ENCODE data around the gene PCDHB11. TPM values are rescaled to one million over a fixed set of nuclear protein-coding genes. Genes with fewer than 3 reads are reported as not detected.
"Not testable (repeated sequence)": the region's sequence is repeated elsewhere in the genome, so short reads cannot be mapped to it uniquely, and the experiment has no call there.

PCDHB11 gene
- not detected for total RNA-seq

DNA sequence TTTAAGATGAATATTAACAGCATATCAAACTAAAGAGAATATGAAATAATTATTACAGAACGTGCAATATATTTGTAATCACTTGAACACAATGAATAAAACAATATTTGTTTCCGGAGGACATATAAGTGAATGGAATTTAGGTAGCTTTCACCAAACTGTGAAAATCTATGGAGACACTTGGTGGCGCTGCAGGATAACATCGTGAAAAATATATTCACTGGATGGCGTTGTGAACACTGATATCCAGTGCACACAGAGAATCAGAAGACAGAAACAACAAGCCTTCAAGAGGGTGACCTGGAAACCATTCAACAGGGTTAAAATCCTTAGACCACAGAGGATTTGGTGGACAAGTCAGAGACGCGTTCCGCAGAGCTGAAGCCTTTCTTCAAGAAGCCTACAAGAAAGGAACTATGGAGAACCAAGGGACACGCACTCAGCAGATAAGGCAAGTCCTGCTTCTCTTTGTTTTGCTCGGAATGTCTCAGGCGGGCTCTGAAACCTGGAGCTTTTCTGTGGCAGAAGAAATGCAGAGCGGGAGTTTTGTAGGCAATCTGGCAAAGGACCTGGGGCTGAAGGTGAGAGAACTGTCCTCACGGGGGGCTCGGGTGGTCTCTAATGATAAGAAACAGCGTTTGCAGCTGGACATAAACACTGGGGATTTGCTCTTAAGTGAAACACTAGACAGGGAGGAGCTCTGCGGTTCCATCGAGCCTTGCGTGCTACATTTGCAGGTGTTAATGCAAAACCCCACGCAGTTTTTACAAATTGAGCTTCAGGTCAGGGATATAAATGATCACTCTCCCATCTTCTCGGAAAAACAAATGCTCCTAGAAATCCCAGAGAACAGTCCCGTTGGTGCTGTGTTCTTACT, at the start of gene PCDHB11:
Gene PCDHB11 (plus strand): TSS at position 269 of the 877 bp plus-strand sequence. CDS start 148 bp downstream, at position 417.
- no peaks in the 10 kb centered on the region for H3K4me1 ChIP-seq (ENCODE audit: insufficient read depth, low read length)

DNA sequence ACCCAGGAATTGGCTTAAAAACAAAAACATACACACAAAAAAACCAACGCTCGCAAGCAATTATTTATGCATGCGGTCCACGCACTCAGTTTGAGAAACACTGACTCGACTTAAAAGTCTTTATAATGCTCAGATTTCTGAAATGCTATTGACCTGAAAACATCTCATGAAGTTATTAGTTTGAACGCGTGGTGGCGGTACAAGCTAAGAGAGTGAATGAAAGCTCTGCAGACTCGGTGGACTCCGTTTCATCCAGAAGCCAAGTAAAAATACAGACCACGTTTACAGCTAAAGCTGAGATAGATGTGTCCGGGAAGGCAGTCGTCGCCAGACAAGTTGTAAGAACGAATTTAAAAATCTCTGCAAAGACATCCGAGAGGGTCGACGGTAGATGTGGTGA, 49.6 kb upstream of the PCDHB11 start, which contains the start of gene PCDHB6:
Gene PCDHB6 (plus strand): TSS at position 246 of the 400 bp plus-strand sequence. CDS start 201 bp downstream, outside the sequence.
- H3K4me3 ChIP-seq (ENCODE audit: low read length) = no peak within 1 kb of the TSS
- no peaks in the 10 kb centered on the region for H3K9me3 ChIP-seq (ENCODE audit: low read depth, low read length)
- peaks cover 12% of the 10 kb centered on the region for H3K27me3 ChIP-seq (ENCODE audit: insufficient read depth, low read length)
- no peaks in the 10 kb centered on the region for H3K4me1 ChIP-seq (ENCODE audit: insufficient read depth, low read length)

More for the DNA sequence above, at the start of gene PCDHB11:
- Histone ChIP-seq H3K4me3 (ENCODE audit: low read length) (no peak within 1 kb of the TSS), H3K27me3 (ENCODE audit: insufficient read depth, low read length) (peaks cover 27% of the 10 kb centered on the region), H3K9me3 (ENCODE audit: low read depth, low read length) (peaks cover 24% of the 10 kb centered on the region)

DNA sequence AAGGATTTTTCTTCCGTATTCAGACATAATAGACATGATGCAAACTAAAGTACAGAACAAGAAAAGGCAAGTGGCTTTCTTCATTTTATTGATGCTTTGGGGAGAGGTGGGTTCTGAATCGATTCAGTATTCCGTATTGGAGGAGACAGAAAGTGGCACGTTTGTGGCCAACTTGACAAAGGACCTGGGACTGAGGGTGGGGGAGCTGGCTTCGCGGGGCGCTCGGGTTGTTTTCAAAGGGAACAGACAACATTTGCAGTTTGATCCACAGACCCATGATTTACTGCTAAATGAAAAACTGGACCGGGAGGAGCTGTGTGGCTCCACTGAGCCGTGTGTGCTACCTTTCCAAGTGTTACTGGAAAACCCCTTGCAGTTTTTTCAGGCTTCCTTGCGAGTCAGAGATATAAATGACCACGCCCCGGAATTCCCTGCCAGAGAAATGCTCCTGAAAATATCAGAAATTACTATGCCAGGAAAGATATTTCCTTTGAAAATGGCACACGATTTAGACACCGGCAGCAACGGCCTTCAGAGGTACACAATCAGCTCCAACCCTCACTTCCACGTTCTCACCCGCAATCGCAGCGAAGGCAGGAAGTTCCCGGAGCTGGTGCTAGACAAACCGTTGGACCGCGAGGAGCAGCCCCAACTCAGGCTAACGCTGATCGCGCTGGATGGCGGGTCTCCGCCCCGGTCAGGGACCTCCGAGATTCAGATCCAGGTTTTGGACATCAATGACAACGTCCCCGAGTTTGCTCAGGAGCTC, 49.0 kb upstream of the PCDHB11 start:
- Histone ChIP-seq H3K9me3 (ENCODE audit: low read depth, low read length) (no peaks in the 10 kb centered on the region), H3K4me3 (ENCODE audit: low read length) (no peak overlapping the region), H3K4me1 (ENCODE audit: insufficient read depth, low read length) (no peaks in the 10 kb centered on the region), H3K27me3 (ENCODE audit: insufficient read depth, low read length) (peaks cover 12% of the 10 kb centered on the region)

DNA sequence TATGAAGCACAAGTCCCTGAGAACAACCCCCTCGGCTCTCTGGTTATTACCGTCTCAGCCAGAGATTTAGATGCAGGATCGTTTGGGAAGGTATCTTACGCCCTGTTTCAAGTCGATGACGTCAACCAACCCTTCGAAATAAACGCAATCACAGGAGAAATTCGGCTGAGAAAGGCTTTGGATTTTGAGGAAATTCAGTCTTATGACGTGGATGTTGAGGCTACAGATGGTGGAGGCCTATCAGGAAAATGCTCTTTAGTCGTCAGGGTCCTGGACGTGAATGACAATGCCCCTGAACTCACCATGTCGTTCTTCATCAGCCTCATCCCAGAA, 48.5 kb upstream of the PCDHB11 start:
- Histone ChIP-seq H3K4me1 (ENCODE audit: insufficient read depth, low read length) (no peaks in the 10 kb centered on the region), H3K9me3 (ENCODE audit: low read depth, low read length) (no peaks in the 10 kb centered on the region), H3K27me3 (ENCODE audit: insufficient read depth, low read length) (peaks cover 12% of the 10 kb centered on the region), H3K4me3 (ENCODE audit: low read length) (no peak overlapping the region)

DNA sequence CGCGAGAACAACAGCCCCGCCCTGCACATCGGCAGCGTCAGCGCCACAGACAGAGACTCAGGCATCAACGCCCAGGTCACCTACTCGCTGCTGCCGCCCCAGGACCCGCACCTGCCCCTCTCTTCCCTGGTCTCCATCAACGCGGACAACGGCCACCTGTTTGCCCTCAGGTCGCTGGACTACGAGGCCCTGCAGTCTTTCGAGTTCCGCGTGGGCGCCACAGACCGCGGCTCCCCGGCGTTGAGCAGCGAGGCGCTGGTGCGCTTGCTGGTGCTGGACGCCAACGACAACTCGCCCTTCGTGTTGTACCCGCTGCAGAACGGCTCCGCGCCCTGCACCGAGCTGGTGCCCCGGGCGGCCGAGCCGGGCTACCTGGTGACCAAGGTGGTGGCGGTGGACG, 47.8 kb upstream of the PCDHB11 start:
- H3K27me3 ChIP-seq (ENCODE audit: insufficient read depth, low read length) = peaks cover 17% of the 10 kb centered on the region
- H3K4me3 ChIP-seq (ENCODE audit: low read length); H3K9me3 ChIP-seq (ENCODE audit: low read depth, low read length); H3K4me1 ChIP-seq (ENCODE audit: insufficient read depth, low read length): not testable (repeated sequence)

DNA sequence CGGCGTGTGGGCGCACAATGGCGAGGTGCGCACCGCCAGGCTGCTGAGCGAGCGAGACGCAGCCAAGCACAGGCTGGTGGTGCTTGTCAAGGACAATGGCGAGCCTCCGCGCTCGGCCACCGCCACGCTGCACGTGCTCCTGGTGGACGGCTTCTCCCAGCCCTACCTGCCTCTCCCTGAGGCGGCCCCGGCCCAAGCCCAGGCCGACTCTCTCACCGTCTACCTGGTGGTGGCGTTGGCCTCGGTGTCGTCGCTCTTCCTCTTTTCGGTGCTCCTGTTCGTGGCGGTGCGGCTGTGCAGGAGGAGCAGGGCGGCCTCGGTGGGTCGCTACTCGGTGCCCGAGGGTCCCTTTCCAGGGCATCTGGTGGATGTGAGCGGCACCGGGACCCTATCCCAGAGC, 47.3 kb upstream of the PCDHB11 start:
- H3K4me1 ChIP-seq (ENCODE audit: insufficient read depth, low read length); H3K9me3 ChIP-seq (ENCODE audit: low read depth, low read length); H3K4me3 ChIP-seq (ENCODE audit: low read length): not testable (repeated sequence)
- peaks cover 20% of the 10 kb centered on the region for H3K27me3 ChIP-seq (ENCODE audit: insufficient read depth, low read length)

DNA sequence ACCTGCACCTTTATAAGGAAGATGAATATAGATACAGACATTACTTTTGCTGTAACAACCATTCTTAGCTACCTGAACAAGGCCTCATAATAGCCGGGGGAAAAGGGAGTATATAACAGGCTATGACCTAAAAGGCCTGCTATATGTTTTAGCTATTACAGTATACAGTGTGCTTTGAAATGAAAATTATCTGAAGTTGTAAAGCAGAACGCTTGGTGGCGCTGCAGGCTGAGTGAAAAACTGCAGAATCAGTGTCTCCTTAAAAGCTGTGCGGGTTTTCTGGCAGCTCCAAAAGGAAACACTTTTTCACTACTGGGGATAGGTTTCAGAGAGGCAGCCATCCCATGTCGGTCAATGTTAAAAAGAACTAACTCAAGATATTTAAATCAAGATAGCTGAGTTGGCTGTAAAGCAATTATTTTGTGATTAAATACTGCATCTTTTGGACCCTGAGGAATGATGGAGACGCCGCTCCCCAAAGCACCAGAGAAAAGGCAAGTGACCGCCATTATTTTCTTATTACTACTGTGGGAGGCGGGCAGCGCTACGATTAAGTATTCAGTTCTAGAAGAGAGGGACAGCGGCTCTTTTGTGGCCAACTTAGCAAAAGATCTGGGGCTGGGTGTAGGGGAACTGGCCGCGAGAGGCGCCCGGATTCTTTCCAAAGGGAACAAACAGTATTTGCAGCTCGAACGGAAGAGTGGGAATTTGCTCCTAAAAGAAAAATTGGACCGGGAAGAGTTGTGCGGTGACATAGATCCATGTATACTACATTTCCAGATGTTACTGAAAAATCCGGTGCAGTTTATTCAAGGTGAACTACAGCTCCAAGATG, 43.7 kb upstream of the PCDHB11 start:
- H3K4me1 ChIP-seq (ENCODE audit: insufficient read depth, low read length) = no peaks in the 10 kb centered on the region
- H3K27me3 ChIP-seq (ENCODE audit: insufficient read depth, low read length) = peaks cover 19% of the 10 kb centered on the region
- no peak overlapping the region for H3K4me3 ChIP-seq (ENCODE audit: low read length)
- no peaks in the 10 kb centered on the region for H3K9me3 ChIP-seq (ENCODE audit: low read depth, low read length)

DNA sequence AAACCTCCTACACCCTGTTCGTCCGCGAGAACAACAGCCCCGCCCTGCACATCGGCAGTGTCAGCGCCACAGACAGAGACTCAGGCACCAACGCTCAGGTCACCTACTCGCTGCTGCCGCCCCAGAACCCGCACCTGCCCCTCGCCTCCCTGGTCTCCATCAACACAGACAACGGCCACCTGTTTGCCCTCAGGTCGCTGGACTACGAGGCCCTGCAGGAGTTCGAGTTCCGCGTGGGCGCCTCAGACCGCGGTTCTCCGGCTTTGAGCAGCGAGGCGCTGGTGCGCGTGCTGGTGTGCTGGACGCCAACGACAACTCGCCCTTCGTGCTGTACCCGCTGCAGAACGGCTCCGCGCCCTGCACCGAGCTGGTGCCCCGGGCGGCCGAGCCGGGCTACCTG, 42.1 kb upstream of the PCDHB11 start:
- not testable (repeated sequence) for H3K9me3 ChIP-seq (ENCODE audit: low read depth, low read length); H3K4me1 ChIP-seq (ENCODE audit: insufficient read depth, low read length); H3K4me3 ChIP-seq (ENCODE audit: low read length)
- H3K27me3 ChIP-seq (ENCODE audit: insufficient read depth, low read length) = peaks cover 18% of the 10 kb centered on the region

DNA sequence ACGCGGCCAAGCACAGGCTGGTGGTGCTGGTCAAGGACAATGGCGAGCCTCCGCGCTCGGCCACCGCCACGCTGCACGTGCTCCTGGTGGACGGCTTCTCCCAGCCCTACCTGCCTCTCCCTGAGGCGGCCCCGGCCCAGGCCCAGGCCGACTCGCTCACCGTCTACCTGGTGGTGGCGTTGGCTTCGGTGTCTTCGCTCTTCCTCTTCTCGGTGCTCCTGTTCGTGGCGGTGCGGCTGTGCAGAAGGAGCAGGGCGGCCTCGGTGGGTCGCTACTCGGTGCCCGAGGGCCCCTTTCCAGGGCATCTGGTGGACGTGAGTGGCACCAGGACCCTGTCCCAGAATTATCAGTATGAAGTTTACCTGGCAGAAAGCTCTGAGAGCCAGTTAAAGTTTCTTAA, 41.5 kb upstream of the PCDHB11 start:
- H3K4me3 ChIP-seq (ENCODE audit: low read length); H3K4me1 ChIP-seq (ENCODE audit: insufficient read depth, low read length); H3K9me3 ChIP-seq (ENCODE audit: low read depth, low read length): not testable (repeated sequence)
- H3K27me3 ChIP-seq (ENCODE audit: insufficient read depth, low read length) = peaks cover 16% of the 10 kb centered on the region

DNA sequence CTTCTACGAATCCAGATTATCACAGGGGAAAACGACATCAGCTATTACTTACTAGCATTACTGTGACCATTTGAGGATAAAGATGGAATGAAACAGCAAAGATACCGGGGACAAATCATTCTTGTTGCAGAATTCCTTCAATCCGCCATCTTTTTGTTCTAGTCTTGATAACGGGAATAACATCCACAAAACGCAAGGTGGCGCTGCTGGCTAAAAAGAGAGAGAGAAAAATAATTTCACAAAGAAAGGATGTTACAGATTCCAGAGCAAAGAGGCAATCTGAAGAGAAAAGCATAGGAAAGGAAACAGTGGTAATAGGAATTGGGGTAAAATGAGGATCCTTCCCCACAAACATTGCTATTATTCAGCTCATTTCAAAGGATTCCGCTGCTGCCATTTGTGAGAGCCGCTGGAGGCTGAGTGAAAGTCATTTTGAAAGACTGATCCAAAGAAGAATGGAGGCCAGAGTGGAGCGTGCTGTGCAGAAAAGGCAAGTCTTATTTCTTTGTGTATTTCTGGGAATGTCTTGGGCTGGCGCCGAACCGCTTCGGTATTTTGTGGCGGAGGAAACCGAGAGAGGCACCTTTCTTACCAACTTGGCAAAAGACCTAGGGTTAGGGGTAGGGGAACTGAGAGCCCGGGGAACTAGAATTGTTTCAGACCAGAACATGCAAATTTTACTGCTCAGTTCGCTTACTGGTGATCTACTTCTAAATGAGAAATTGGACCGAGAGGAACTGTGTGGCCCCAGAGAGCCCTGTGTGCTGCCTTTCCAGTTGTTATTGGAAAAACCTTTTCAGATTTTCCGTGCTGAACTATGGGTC, 26.8 kb upstream of the PCDHB11 start, which contains the start of gene PCDHB7:
Gene PCDHB7 (plus strand): TSS at position 264 of the 824 bp plus-strand sequence. CDS start 192 bp downstream, at position 456.
- H3K4me3 ChIP-seq (ENCODE audit: low read length) = no peak within 1 kb of the TSS
- H3K4me1 ChIP-seq (ENCODE audit: insufficient read depth, low read length) = no peaks in the 10 kb centered on the region
- H3K9me3 ChIP-seq (ENCODE audit: low read depth, low read length) = no peaks in the 10 kb centered on the region

DNA sequence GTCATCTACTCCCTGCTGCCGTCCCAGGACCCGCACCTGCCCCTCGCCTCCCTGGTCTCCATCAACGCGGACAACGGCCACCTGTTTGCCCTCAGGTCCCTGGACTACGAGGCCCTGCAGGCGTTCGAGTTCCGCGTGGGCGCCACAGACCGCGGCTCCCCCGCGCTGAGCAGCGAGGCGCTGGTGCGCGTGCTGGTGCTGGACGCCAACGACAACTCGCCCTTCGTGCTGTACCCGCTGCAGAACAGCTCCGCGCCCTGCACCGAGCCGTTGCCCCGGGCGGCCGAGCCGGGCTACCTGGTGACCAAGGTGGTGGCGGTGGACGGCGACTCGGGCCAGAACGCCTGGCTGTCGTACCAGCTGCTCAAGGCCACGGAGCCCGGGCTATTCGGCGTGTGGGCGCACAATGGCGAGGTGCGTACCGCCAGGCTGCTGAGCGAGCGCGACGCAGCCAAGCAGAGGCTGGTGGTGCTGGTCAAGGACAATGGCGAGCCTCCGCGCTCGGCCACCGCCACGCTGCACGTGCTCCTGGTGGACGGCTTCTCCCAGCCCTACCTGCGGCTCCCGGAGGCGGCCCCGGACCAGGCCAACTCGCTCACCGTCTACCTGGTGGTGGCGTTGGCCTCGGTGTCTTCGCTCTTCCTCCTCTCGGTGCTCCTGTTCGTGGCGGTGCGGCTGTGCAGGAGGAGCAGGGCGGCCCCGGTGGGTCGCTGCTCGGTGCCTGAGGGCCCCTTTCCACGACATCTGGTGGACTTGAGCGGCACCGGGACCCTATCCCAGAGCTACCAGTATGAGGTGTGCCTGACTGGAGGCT, 24.9 kb upstream of the PCDHB11 start:
- H3K9me3 ChIP-seq (ENCODE audit: low read depth, low read length); H3K4me1 ChIP-seq (ENCODE audit: insufficient read depth, low read length); H3K4me3 ChIP-seq (ENCODE audit: low read length): not testable (repeated sequence)
- H3K27me3 ChIP-seq (ENCODE audit: insufficient read depth, low read length) = peaks cover 38% of the 10 kb centered on the region

More for the DNA sequence above, 26.8 kb upstream of the PCDHB11 start, which contains the start of gene PCDHB7:
- H3K27me3 ChIP-seq (ENCODE audit: insufficient read depth, low read length) = peaks cover 31% of the 10 kb centered on the region

DNA sequence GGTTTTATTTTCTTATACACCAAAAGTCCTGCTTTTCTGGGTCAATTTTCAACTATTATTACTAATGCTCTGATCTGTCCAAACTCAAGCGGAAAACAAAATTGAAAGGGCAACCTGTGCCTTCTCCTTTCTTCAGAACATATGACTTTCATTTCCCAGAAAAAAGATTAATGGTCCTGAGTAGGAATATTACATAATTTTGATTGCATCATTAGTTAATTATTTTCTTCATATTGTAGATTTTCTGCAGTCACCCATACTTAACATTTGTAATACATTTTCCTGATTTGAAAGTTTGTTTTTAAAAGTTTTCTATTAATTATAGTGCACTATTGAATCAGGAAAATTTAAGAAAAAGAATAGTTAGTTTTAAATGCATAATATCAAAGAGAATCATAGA, 23.5 kb upstream of the PCDHB11 start:
- Histone ChIP-seq H3K27me3 (ENCODE audit: insufficient read depth, low read length) (peaks cover 34% of the 10 kb centered on the region), H3K9me3 (ENCODE audit: low read depth, low read length) (no peaks in the 10 kb centered on the region), H3K4me3 (ENCODE audit: low read length) (no peak overlapping the region), H3K4me1 (ENCODE audit: insufficient read depth, low read length) (no peaks in the 10 kb centered on the region)

DNA sequence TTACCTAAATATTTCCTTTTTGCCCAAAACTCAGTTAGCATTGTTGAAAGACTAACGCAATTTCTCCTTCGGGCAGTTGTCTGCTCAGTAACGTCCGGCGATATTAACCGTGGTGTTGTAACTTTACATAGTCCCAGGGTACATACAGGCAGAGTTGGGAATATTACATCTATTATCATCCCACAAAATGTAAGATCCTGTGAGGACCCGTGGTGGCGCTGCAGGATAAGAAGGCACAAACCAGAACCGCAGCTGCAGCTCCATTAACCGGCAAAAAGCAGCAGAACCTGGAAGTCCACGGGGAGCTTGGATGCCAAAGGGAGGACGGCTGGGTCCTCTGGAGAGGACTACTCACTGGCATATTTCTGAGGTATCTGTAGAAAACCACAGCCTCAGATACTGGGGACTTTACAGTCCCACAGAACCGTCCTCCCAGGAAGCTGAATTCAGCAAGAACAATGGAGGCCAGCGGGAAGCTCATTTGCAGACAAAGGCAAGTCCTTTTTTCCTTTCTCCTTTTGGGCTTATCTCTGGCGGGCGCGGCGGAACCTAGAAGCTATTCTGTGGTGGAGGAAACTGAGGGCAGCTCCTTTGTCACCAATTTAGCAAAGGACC, 21.7 kb upstream of the PCDHB11 start, which contains the start of gene PCDHB8:
Gene PCDHB8 (plus strand): TSS at position 214 of the 615 bp plus-strand sequence. CDS start 245 bp downstream, at position 459.
- peaks cover 47% of the 10 kb centered on the region for H3K27me3 ChIP-seq (ENCODE audit: insufficient read depth, low read length)
- H3K4me1 ChIP-seq (ENCODE audit: insufficient read depth, low read length); H3K9me3 ChIP-seq (ENCODE audit: low read depth, low read length); H3K4me3 ChIP-seq (ENCODE audit: low read length): not testable (repeated sequence)

All from mononuclear cell (primary cell).